Right forelimb (tissue), 1 donor: ENCODE measurements around the gene XRCC5.

ENCODE experiments used
- DNase-seq: peaks from one replicate; pipeline ENCODE4 v3.0.0-alpha.2; 2018

XRCC5 gene

GRCh38 chr2:216235462-216235861 is 126.3 kb downstream of the XRCC5 start:
- DNase-seq: no peak

DNA sequence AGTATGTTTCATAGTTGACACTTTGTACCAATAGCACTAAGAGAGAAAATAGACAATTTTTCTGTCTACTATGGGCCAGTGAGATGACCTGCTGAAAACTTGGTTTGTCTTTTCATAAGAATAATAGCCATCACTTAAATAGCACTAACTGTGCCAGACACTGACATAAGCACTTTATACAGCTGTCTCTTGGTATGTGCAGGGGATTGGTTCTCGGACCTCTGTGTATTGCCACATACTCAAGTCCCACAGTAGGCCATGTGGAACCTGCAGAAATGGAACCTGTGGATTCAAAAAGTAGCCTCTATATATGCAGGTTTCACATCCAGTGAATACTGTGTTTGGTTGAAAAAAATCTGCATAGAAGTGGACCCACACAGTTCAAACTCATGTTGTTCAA is 126.7 kb downstream of the XRCC5 start:
- DNase-seq: no peak

GRCh38 chr2:216236486-216236885 is 127.3 kb downstream of the XRCC5 start:
- no peak for DNase-seq

DNA sequence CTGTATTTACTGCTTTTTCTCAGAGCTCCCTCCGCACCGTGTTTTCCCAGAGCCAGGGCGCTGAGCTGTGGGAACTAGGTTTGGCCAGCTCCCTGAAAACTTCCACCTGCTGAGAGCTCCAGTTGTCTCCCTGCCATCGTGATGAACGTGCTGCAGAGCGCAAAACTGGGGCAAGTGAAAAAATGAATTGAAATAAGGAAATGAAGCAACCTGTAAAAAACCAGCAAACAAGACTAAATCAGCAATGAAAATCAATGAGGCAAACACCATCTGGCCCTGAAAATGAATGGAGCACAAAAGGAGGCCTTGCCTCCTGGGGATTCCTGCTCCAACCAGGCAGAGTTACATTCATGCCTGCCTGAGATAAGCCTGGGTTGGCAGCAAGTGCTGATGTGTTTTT is 133.2 kb downstream of the XRCC5 start:
- no peak for DNase-seq

DNA sequence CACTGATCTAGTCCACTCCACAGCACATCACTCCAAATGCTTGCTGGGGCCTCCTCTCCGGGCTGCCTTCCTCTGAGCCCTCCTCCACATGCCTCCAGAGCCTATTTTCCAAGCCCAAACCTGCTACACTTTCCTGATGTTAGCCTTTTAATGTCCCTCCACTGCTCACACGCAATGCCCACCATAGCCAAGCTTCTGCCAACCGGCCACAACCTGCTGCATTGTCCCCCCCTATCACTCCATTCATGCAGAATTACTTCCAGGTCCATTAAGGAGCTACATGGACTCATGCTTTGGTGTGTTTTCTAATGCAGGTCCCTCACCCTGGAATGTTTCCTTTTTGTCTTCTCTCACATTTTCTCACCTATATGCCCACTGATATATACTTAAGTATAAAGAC is 133.9 kb downstream of the XRCC5 start:
- DNase-seq: no peak

DNA sequence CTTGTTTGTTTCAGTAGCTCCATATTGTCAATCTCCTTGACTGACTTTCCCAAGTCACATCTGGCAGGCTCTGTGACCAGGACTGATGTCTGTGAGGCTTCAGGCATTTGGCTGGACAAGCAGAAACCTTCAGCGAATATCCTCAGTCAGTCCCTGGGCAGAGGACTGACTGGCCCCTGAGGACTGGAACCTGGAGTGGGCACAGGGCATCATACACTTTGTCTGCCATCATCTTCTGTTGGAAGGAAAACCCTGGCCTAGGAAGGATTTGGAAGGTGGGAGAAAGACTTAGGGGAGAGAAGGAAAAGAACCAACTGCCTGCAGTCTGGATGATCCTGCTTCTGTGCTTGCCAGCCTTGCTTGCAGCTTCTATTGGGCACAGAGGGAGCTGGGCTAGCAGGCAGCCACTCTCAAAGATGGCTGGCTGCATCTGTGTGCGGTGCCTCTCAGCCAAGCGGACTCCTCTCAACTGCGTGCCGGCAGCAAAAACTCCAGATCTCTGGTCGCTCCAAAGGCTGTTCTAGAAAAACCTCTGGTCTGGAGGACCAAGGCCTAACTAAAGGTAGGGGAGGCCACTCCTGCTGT is 136.3 kb downstream of the XRCC5 start:
- no peak for DNase-seq

DNA sequence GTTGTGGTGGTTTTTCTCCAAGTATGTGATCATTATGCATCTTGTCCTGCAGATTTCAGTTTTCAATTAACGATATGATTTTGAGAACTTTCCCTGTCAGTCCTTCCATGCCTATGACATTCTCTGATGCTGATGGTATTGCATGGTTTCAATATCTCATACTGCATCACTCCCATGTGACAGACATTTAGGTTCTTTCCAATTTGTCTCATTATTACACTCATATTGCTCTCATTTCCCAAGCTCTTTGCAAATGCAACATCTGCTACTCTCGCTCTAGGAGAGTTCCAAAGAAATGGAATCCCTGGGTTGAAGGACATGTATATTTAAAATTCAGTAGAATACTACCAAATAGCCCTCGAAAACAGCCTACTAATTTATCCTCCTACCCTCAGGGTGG is 137.6 kb downstream of the XRCC5 start:
- no peak for DNase-seq
